ENCODE results near the gene P3H2. TPM values are rescaled to one million over a fixed set of nuclear protein-coding genes. Genes with fewer than 3 reads are reported as not detected.

Gene P3H2
- total and polyA plus RNA-seq, 2 of the 4 experiments (the other 2 are of a cell fraction): 54.7 to 64.3 TPM

GRCh38 chr3:190125436-190126068, 4.9 kb upstream of the P3H2 start:
- in situ Hi-C loops (cut with MboI; ENCODE audit: low sequenced_read_pairs): no loop called here
- Histone ChIP-seq H4K5ac (ENCODE audit: low read depth, low read length) (no peak overlapping the region), H4K91ac (ENCODE audit: insufficient read depth, low read depth, low read length) (no peak overlapping the region), H2AFZ (replicated peaks; ENCODE audit: low read length, poor library complexity) (no peak overlapping the region), H3K9me3 (ENCODE audit: control insufficient read depth, insufficient read depth, low read length) (no peaks in the 10 kb centered on the region), H2BK20ac (ENCODE audit: low read depth, low read length) (no peak overlapping the region), H3K14ac (replicated peaks; ENCODE audit: low read depth, low read length) (no peak overlapping the region), H3K36me3 (ENCODE audit: control insufficient read depth, insufficient read depth, low read length) (no peaks in the 10 kb centered on the region), H3K4me2 (ENCODE audit: low read depth, low read length) (no peak overlapping the region), H4K8ac (ENCODE audit: low read depth in 2 of 2, low read length in 2 of 2) (no peak overlapping the region), H3K27me3 (ENCODE audit: control insufficient read depth, insufficient read depth, low read length) (no peaks in the 10 kb centered on the region), H3K27ac (ENCODE audit: insufficient read depth, low read length) (no peak overlapping the region), H3K23ac (ENCODE audit: low read depth, low read length) (0 out of 2 replicates have a peak overlapping the region, but pooled peaks have one; percentile 9), H3K56ac (ENCODE audit: extremely low read depth, insufficient read depth, low read length) (no peak overlapping the region), H3K4me3 (ENCODE audit: insufficient read depth, low read depth, low read length) (no peak overlapping the region), H2BK5ac (ENCODE audit: low read depth, low read length, poor library complexity, severe bottlenecking) (no peak overlapping the region), H2AK5ac (ENCODE audit: low read depth, low read length) (no peak overlapping the region; the same call in 1 of the 2 replicates), H3K9ac (ENCODE audit: low read depth, low read length) (no peak overlapping the region), H3K9me1 (ENCODE audit: insufficient read depth, low read length) (peaks cover 4% of the 10 kb centered on the region; the same call in 1 of the 2 replicates), H3K4me1 (ENCODE audit: control insufficient read depth, insufficient read depth, low read length) (peaks cover 7% of the 10 kb centered on the region), H2BK120ac (ENCODE audit: low read depth, low read length) (no peak overlapping the region), H3K18ac (ENCODE audit: low read depth, low read length) (no peak overlapping the region), H2AK9ac (replicated peaks; ENCODE audit: low read depth, low read length, poor library complexity) (no peak overlapping the region), H3K79me1 (ENCODE audit: low read depth in 1 of 2, low read length in 2 of 2) (peaks cover 0 to 14% of the 10 kb centered on the region in 2 experiments; a peak in 3 of 4 replicates), H4K20me1 (ENCODE audit: insufficient read depth, low read length) (no peaks in the 10 kb centered on the region), H2BK15ac (ENCODE audit: low read depth, low read length) (no peak overlapping the region), H3K4ac (ENCODE audit: low read depth, low read length) (no peak overlapping the region)
- dilution Hi-C loops (cut with HindIII; ENCODE audit: low sequenced_read_pairs, unreplicated experiment): no loop called here
- ATAC-seq (ENCODE audit: low read depth) (no peak), DNase-seq (no peak)
- no TSS peak for BruUV-seq (replicated peaks)
- TF ChIP-seq BHLHE40 (IDR thresholded peaks at IDR 0.05; ENCODE audit: low read depth, low read length) (no peak), RCOR1 (IDR thresholded peaks at IDR 0.05; ENCODE audit: insufficient replicate concordance, low read length) (no peak), CTCF (conservative IDR thresholded peaks at IDR 0.05; ENCODE audit: low read depth, low read length) (no peak), SMC3 (IDR thresholded peaks at IDR 0.05; ENCODE audit: low read depth, low read length) (no peak), MAFK (IDR thresholded peaks at IDR 0.05; ENCODE audit: low read depth, low read length) (no peak), MAZ (IDR thresholded peaks at IDR 0.05; ENCODE audit: borderline replicate concordance, low read depth, low read length) (no peak), NFE2L2 (IDR thresholded peaks at IDR 0.05; ENCODE audit: low read depth, low read length) (no peak), RAD21 (IDR thresholded peaks at IDR 0.05; ENCODE audit: low read length) (no peak), FOS (IDR thresholded peaks at IDR 0.05; ENCODE audit: low read depth, low read length) (no peak), RFX5 (IDR thresholded peaks at IDR 0.05; ENCODE audit: low read depth, low read length) (no peak), POLR2A (IDR thresholded peaks at IDR 0.05; ENCODE audit: low read depth, low read length) (no peak), CHD1 (IDR thresholded peaks at IDR 0.05; ENCODE audit: low read depth, low read length) (no peak), CEBPB (IDR thresholded peaks at IDR 0.05; ENCODE audit: low read depth, low read length) (no peak)
- TF ChIP-seq, protein P1, sequence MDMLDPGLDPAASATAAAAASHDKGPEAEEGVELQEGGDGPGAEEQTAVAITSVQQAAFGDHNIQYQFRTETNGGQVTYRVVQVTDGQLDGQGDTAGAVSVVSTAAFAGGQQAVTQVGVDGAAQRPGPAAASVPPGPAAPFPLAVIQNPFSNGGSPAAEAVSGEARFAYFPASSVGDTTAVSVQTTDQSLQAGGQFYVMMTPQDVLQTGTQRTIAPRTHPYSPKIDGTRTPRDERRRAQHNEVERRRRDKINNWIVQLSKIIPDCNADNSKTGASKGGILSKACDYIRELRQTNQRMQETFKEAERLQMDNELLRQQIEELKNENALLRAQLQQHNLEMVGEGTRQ (IDR thresholded peaks at IDR 0.05; ENCODE audit: low read depth, low read length): no peak
- POLR2A ChIA-PET (ENCODE audit: unreplicated experiment): no interaction called here
- CTCF ChIA-PET: interaction anchor here (1.0 kb wide), 1 partner anchor 13 kb away, joined by 3 read pairs; no protein-coding TSS in a partner anchor
- no CpG with 5 or more reads among the region's 9 CpGs for WGBS, 2 experiments (ENCODE audit: extremely low coverage in 2 of 2, insufficient read length in 1 of 2)
- intact Hi-C loops (cut with micrococcal nuclease): no loop called here

All from IMR-90 (cell line).